HG03108 (cell line): ENCODE results near the gene SERHL2.
"Not testable (repeated sequence)": the region's sequence is repeated elsewhere in the genome, so short reads cannot be mapped to it uniquely, and the experiment has no call there.

Source experiments
- ATAC-seq: cut with Tn5 transposase; IDR thresholded peaks from one replicate; pipeline ENCODE4 v1.9.1; 2021; ENCODE audit warnings: moderate library complexity; ENCODE audit not compliant: unreplicated experiment

SERHL2 gene

DNA sequence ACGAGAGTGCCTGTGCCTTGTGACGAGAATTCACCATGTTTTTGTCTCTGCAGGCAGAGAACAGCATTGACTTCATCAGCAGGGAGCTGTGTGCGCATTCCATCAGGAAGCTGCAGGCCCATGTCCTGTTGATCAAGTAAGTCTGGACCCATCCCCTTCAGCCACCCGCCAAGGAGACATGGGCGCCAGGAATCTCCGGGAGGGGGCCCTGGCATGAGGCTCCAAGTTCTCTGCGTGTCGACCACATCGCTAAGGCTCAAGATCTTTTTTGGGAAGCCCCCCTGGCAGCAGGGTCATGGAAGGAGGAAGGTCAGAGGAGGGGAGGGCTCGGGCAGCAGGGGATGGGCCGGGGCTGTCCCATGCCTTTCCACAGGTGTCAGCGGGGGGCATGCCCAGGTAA is 17.3 kb downstream of the SERHL2 start:
- ATAC-seq: not testable (repeated sequence)

DNA sequence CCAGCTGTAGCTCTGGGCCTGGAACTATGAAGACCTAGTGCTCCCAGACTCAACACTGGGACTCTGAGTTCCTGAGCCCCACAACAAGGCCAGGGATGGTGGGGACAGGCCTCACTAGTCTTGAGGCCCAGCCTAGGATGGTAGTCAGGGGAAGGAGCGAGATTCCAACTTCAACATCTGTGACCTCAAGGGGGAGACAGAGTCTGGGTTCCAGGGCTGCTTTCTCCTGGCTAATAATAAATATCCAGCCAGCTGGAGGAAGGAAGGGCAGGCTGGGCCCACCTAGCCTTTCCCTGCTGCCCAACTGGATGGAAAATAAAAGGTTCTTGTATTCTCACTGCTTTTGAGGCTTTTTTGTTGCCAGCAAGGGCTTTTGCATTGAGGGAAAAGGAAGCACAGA is 20.3 kb downstream of the SERHL2 start:
- ATAC-seq: not testable (repeated sequence)

DNA sequence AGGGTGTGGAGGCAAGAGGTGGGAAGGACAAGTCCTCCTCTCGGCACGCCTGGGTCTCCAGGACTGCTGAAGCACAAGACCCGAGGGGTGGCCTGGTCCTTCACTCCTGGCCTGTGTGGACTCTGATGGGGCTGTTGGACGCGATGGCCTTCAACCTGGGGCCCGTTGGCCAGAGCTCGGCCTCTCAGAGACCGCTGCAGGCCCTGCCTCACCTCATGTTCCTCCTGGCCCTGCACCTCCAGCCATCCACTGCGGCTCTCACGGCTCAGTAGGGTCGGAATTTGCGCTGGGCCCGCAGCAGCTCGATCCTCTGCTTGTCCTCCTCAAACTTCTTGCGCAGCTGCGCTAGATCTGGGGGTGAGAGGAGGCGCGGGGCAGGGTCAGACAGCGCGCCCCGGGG is 20.7 kb downstream of the SERHL2 start:
- not testable (repeated sequence) for ATAC-seq

- ATAC-seq: not testable (repeated sequence)
These were observed 22.3 kb downstream of the SERHL2 start for GRCh38 chr22:42575996-42576574.

DNA sequence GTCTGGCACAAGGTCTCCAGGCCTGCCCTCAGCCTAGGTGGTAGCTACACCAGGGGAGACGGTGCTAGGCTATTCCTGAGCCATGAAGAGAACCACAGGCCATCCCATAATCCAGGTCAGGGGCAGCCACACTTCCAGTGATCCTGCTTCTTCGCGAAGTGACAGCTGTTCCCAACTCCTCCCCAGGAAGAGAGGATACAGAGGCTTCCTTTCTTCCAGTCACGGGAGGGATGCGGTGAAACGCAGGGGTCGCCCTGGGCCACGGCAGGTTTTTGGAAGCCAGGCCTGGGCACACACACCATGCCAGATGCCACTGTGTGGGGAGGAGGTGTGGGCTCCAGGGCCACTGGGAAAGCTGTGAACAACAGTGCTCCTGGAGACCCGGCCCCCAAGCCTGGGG is 23.4 kb downstream of the SERHL2 start:
- ATAC-seq: not testable (repeated sequence)

DNA sequence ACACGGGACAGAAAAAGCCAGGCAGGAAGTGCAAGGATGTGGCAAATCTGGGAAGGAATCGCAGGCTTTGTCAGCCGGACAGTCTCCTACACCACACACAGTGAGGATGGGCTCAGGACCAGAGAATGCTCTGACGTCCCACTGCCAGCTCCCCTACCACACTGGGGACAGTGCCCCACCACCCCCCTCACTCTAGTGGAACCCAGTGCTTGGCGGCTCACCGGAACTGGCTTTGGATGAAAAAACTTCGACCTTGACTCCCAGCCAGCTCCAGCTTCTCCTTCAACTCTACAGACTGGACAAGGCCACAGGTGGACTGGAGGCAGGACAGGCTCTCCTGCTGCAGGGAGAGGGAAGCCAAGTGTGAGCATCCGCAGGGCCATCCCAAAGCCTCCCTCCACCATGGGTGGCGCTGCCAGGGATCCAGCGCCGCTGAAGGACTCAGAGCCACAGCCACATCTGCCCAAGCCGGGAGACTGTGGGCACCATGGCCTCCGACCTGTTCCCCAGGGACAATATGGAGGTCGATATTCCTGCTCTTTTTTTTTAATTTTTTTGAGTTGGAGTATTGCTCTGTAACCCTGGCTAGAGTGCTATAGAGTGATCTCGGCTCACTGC is 24.0 kb downstream of the SERHL2 start:
- no peak for ATAC-seq

DNA sequence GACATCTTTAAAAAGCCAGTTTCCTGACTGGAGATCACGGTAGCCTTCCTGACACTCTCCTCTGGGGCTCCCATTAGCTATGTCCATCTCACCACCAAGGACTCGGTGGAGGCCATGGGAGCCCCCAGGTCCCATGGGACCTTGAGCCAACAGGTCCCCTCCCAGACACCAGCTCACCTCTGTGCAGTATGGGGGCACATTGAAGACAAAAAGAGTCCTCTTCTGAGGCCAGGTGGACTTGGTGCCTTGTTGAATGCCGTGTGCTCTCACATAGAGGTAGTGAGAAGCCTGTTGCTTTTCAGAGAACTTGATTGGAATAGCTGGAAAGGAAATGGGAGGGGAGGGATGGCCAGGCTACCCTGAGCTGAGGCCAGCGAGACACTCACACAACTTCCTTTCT is 26.3 kb downstream of the SERHL2 start:
- ATAC-seq: not testable (repeated sequence)

GRCh38 chr22:42581194-42581761 is 27.5 kb downstream of the SERHL2 start:
- ATAC-seq: peak; percentile 5

DNA sequence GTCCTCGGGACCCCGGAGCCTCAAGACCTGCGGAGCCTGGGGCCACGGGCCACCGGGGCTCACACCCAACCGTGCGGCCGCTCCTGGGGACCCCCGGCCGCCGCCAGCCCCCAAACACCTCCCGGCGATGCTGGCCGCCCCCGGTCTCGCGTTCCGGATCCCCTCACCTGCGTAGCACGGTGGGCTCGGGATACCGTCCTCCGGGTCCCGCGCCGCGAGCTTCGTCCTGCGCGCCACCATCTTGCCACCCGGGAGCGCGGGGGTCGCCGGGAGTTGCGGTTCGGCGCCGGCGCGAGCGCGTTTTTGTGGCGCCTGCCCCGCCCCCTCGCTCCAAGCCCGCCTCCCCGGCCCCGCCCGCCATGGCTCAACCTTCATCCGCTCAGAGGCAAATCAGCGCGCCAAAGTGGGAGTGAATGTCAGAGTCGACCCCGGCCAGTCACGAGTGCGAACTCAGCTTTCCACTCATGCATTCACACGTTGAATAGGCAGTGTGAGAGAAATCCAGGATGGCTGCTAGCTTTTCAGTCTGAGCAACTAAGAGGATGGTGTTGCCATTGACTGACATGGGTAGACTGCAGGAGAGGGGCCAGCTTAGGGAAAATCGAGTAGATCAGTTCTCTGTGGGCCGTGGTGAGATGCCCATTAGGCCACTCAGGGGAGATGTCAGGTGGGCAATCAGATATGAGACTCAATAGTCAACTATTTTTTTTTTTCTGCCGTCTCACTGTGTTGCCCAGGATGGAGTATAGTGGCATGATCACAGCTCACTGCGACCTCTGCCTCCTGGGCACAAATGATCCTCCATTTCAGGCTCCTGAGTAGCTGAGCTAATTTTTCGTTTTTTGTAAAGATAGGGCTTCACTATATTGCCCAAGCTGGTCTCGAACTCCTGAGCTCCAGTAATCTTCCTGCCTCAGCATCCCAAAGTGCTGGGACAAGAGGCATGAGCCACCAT is 28.3 kb downstream of the SERHL2 start:
- ATAC-seq: peak; percentile 54

- ATAC-seq: no peak
These were observed 29.2 kb downstream of the SERHL2 start for GRCh38 chr22:42582987-42583386.

DNA sequence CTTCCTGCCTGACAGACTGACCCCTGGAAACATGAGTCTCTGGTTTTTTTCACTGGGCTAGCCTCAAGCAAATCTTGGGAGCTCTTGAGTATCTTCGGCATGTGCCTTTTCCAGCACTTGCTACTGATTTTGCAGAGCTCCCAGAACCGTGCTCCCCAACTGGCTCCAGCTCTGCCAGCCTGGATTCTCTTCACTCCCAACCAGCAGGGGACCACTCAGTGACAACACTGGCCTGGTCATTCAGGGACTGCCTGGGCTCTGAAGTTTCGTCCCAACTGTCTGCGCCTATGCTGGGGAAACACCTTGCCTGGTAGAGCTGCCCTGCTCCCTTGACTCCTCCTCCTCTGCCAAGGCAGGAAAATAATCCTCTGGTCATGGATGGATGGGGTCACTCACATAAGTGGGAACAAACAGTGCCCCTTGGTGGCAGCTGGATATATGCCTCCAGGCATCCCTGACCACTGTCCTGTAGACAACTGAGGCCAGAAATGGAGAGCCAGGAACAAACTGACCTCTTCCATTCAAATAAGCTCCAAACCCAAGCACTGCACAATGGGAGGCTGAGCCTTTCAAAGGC is 30.7 kb downstream of the SERHL2 start:
- ATAC-seq: no peak

DNA sequence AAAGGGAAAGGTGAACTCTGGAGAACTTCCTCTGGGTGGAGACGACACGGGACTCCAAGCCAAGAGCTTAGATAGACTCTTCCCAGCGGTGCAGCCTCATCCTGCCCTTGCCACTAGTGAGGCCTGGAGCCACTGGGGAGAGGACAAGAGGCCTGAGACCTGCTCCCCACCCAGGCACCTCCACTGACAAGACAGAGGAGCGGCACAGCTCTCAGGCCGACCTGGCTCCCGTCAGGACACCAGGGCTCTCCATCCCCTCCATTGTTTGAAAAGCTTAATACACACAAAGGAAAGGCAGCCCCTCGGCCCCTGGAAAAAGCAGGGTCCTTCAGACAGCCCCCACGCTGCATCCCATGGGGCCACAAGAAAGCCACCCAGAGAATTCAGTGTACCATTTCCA is 31.3 kb downstream of the SERHL2 start:
- no peak for ATAC-seq

DNA sequence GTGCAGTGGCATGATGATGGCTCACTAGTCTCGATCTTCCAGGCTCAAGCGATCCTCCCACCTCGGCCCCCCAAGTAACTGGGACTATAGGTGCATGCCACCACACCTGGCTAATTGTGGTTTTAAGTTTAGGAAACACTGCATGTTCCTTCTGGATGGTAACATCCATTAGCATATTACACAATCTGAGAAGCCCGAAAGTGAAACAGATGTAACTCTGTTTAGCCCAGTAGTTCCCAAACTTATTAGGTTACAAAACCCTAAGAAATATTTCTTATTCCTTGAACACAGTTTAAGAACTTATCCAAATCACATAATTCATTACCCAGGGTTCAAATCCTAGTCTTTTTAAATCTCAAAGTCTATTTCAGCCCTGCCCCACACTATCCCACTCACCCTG is 32.6 kb downstream of the SERHL2 start:
- ATAC-seq: no peak

GRCh38 chr22:42587588-42588175 is 33.9 kb downstream of the SERHL2 start:
- no peak for ATAC-seq

- ATAC-seq: no peak
These were observed 38.2 kb downstream of the SERHL2 start for GRCh38 chr22:42591987-42592386.

GRCh38 chr22:42595434-42595833 is 41.7 kb downstream of the SERHL2 start:
- ATAC-seq: no peak

DNA sequence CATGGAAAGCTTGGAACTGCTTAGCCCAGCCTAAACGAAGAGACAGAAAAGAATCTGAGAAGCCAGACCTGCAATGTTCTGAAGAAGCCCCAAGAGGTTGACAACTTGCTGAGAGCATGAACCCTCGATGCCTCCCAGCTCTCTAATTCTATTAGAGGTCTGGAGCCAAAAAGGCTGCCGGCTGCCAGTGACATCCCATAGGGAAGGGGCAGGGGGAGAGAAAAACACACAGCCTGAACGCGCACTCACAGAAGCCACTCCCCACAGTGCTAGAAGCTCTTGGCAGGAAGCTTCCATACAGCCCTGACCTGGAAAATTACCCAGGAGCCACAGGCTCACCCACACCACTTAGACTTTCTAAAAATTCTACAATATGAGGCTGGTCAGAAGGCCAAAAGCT is 42.6 kb downstream of the SERHL2 start:
- ATAC-seq: no peak

- no peak for ATAC-seq
These were observed 43.2 kb downstream of the SERHL2 start for GRCh38 chr22:42596863-42597530.

- no peak for ATAC-seq
These were observed 48.2 kb downstream of the SERHL2 start for GRCh38 chr22:42601879-42602465.

GRCh38 chr22:42602470-42602869 is 48.7 kb downstream of the SERHL2 start:
- no peak for ATAC-seq
